BJ (cell line): ENCODE measurements around the gene HIVEP3. TPM values are rescaled to one million over a fixed set of nuclear protein-coding genes. Genes with fewer than 3 reads are reported as not detected.

Source experiments
- CTCF ChIA-PET: fragments of 350-600 bp; formaldehyde crosslinking; extraction: SDS; loops from one replicate; lab custom pipeline; 2021; ENCODE audit warnings: antibody characterized with exemption, inconsistent platforms; lab: Yijun Ruan, JAX
- POLR2A ChIA-PET: fragments of 300-600 bp; sonication (Branson Sonifier 250); formaldehyde crosslinking; extraction: SDS; loops from one replicate; lab custom pipeline; 2021; ENCODE audit warnings: antibody characterized with exemption; lab: Charles Lee
- DNase-seq: peaks from one replicate; pipeline ENCODE4 v3.0.0-alpha.2; 2011; ENCODE audit warnings: low read depth
- H3K27me3 ChIP-seq: 2 replicates; pipeline ENCODE4 v1.6.0; 2011; ENCODE audit warnings: low read length; ENCODE audit not compliant: control insufficient read depth, insufficient read depth
- H3K36me3 ChIP-seq: 2 replicates; pipeline ENCODE4 v1.5.1; 2011; ENCODE audit warnings: low read length; ENCODE audit not compliant: control insufficient read depth, insufficient read depth
- H3K4me3 ChIP-seq: 2 replicates; pipeline ENCODE4 v1.5.1; 2011; ENCODE audit warnings: low read depth, mild to moderate bottlenecking, control low read depth, low read length
- CTCF ChIP-seq: IDR thresholded peaks from 2 replicates; pipeline ENCODE4 v1.5.1; 2011; ENCODE audit warnings: low read depth, mild to moderate bottlenecking, control low read depth, inconsistent platforms, low read length, moderate library complexity; ENCODE audit not compliant: insufficient read depth
- polyA plus RNA-seq: library from polyadenylated mRNA; depleted of rRNA; stranded (reverse); fragments of >200 nt; gene quantifications from 2 replicates; pipeline ENCODE4 v1.2.3, GENCODE V29; 2011

HIVEP3 gene
- polyA plus RNA-seq, 1 experiment: 4.0 TPM

GRCh38 chr1:41806472-41807155 is 112.1 kb downstream of the HIVEP3 start:
- H3K27me3 ChIP-seq: no peaks in the 10 kb centered on the region
- ChIA-PET CTCF (no interaction called here), POLR2A (no interaction called here)
- no peaks in the 10 kb centered on the region for H3K36me3 ChIP-seq
- TF ChIP-seq CTCF: no peak
- no peak for DNase-seq
- no peak overlapping the region for H3K4me3 ChIP-seq

- no peak for TF ChIP-seq CTCF
- ChIA-PET CTCF (interaction anchor here (1.4 to 1.6 kb wide), 2 partner anchors 113 to 232 kb away, joined by 4 read pairs; partner anchors contain the start of gene HIVEP3), POLR2A (no interaction called here)
- no peak overlapping the region for H3K4me3 ChIP-seq
- H3K36me3 ChIP-seq: no peaks in the 10 kb centered on the region
- no peak for DNase-seq
- no peaks in the 10 kb centered on the region for H3K27me3 ChIP-seq
Observed at GRCh38 chr1:41805771-41806471, 112.8 kb downstream of the HIVEP3 start.

- ChIA-PET CTCF (interaction anchor here (1.6 kb wide), 1 partner anchor 115 kb away, joined by 4 read pairs; the partner anchor contains the start of gene HIVEP3), POLR2A (no interaction called here)
- TF ChIP-seq CTCF: no peak
- Histone ChIP-seq H3K4me3 (no peak overlapping the region), H3K27me3 (no peaks in the 10 kb centered on the region), H3K36me3 (no peaks in the 10 kb centered on the region)
- no peak for DNase-seq
Observed at GRCh38 chr1:41804176-41804575, 114.5 kb downstream of the HIVEP3 start.

GRCh38 chr1:41803656-41804055 is 115.1 kb downstream of the HIVEP3 start:
- no peak overlapping the region for H3K4me3 ChIP-seq
- ChIA-PET POLR2A (no interaction called here), CTCF (interaction anchor here (0.9 kb wide), 1 partner anchor 230 kb away, joined by 5 read pairs; no protein-coding TSS in a partner anchor)
- DNase-seq: no peak
- H3K36me3 ChIP-seq: no peaks in the 10 kb centered on the region
- no peaks in the 10 kb centered on the region for H3K27me3 ChIP-seq
- TF ChIP-seq CTCF: no peak
